Spleen (tissue), 11 donors: ENCODE measurements around the gene TMCO4. TPM values are rescaled to one million over a fixed set of nuclear protein-coding genes. Genes with fewer than 3 reads are reported as not detected.

Experiments used
- DNase-seq: peaks from one replicate; pipeline ENCODE4 v3.0.0-alpha.2; 2020
- H3K27ac ChIP-seq, 8 donors: fragments of 200-600 bp; sonication (generic) in 7 of 8; 1 replicate in 4 of 8; 2 replicates in 4 of 8; pipeline versions ENCODE4 v1.5.0 to v1.8.0; 2016 to 2021; ENCODE audit warnings: inconsistent platforms in 4 of 8, mild to moderate bottlenecking in 4 of 8, moderate library complexity in 1 of 8
- H3K27me3 ChIP-seq, 7 donors: fragments of 200-600 bp; sonication (generic) in 6 of 7; replicated peaks in 1 of 7; 1 replicate in 4 of 7; 2 replicates in 3 of 7; pipeline versions ENCODE4 v1.5.0 to v1.8.0; 2016 to 2021; ENCODE audit warnings: inconsistent platforms in 3 of 7, mild to moderate bottlenecking in 1 of 7
- H3K36me3 ChIP-seq, 6 donors: fragments of 200-600 bp; sonication (generic) in 5 of 6; 1 replicate in 4 of 6; 2 replicates in 2 of 6; pipeline versions ENCODE4 v1.5.0 to v1.8.0; 2016 to 2021; ENCODE audit warnings: inconsistent platforms in 2 of 6
- H3K4me1 ChIP-seq, 6 donors: fragments of 200-600 bp; sonication (generic) in 5 of 6; 1 replicate in 3 of 6; 2 replicates in 3 of 6; pipeline versions ENCODE4 v1.5.0 to v1.8.0; 2016 to 2021; ENCODE audit warnings: inconsistent platforms in 3 of 6
- H3K4me3 ChIP-seq, 8 donors: fragments of 200-600 bp; sonication (generic) in 7 of 8; 1 replicate in 4 of 8; 2 replicates in 4 of 8; pipeline versions ENCODE4 v1.5.0 to v1.8.0; 2016 to 2021; ENCODE audit warnings: inconsistent platforms in 4 of 8, mild to moderate bottlenecking in 4 of 8, moderate library complexity in 2 of 8
- H3K9me3 ChIP-seq, 8 donors: fragments of 200-600 bp; sonication (generic) in 7 of 8; 1 replicate in 4 of 8; 2 replicates in 4 of 8; pipeline versions ENCODE4 v1.5.0 to v1.8.0; 2016 to 2021; ENCODE audit warnings: inconsistent platforms in 4 of 8
- CTCF ChIP-seq, 11 experiments: fragments of 200-600 bp in 7 of 11; fragments of 450-650 bp in 4 of 11; sonication (generic) in 4 of 11; IDR thresholded peaks in 8 of 11; conservative IDR thresholded peaks in 3 of 11; 1 replicate in 7 of 11; 2 replicates in 4 of 11; pipeline versions ENCODE4 v1.4.0 to v1.8.0; 2016 to 2021; ENCODE audit warnings: antibody characterized with exemption in 11 of 11, inconsistent platforms in 4 of 11, mild to moderate bottlenecking in 1 of 11
- POLR2A ChIP-seq, 3 donors: fragments of 450-650 bp; IDR thresholded peaks; one replicate each; pipeline ENCODE4 v1.5.1; 2017; ENCODE audit warnings: antibody characterized with exemption in 3 of 3, mild to moderate bottlenecking in 1 of 3
- POLR2AphosphoS5 ChIP-seq, 3 donors: sonication (generic); formaldehyde crosslinking; IDR thresholded peaks; one replicate each; pipeline ENCODE4 v1.5.1; 2017; ENCODE audit warnings: antibody characterized with exemption in 3 of 3
- WGBS, 5 donors: extraction: QIAGEN DNeasy Blood & Tissue Kit in 3 of 5; methylation state at CpG; one replicate each; pipeline versions ENCODE4 v1.1.5 to v1.1.7; 2013 to 2018; 5-methylcytosine and 5-hydroxymethylcytosine counted together
- intact Hi-C: fragments of 100-400 bp; cut with DNase I; formaldehyde crosslinking; loops from one replicate; pipeline ENCODE4 v1.15.0; 2023; ENCODE audit warnings: low total_unique reads
- polyA plus RNA-seq, 3 donors: library from polyadenylated mRNA; stranded (reverse); fragments of 200-250 nt; gene quantifications; one replicate each; pipeline ENCODE4 v1.2.1, GENCODE V29; 2013
- total RNA-seq, 7 donors: library from RNA; depleted of rRNA in 3 of 7; stranded (reverse); fragments of >200 nt in 3 of 7; fragmentation: NEBNext Ultra II Directional in 4 of 7; extraction: Animal tissue kit (Norgen Biotek cat#: 25700) in 4 of 7; gene quantifications; one replicate each; pipeline versions ENCODE4 v1.1.0 to v1.2.1, GENCODE V29; 2016 to 2021
- donor health status: healthy with polysubstance abuse.
- donor health status: DM: no; HTN: no; CAD: no; lungs with moderate emphysema.
- donor health status: DM: no; HTN: no; CAD: no.
- donor health status: Bipolar disorder and iron deficiency.
- donor health status: healthy.
- donor health status: DM: no; HTN: no; CAD: no.
- donor health status: DM: yes; HTN: yes; CAD: no.

The TMCO4 gene
- total and polyA plus RNA-seq, 10 donors, result 15.4 to 40.8 (median 27.2) TPM

DNA sequence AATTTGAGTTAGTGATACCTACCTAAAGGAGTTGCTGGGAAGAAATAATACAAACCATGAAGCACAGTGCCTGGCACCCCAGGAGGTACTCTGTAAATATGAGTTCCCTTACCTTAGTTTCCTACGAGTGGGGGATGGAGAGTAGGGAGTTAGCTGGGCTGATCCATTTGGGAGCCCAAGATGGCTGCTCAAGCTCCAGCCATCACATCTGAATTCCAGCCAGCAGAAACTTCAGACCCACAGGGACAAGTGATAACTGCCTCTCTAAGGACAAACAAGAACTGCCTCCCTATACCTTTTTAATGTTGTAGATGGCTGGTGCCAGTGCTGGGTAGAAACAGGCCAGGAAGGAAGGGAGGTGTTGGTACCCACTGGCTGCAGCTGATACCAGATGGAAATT, 112.3 kb downstream of the TMCO4 start:
- Histone ChIP-seq H3K36me3 (peaks cover 0 to 94% (median 40%) of the 10 kb centered on the region in 6 donors), H3K27ac (peak overlapping the region in 6 of 8 donors; percentile 20 to 73 (median 56)), H3K4me1 (peaks cover 0 to 20% (median 0%) of the 10 kb centered on the region in 6 donors), H3K9me3 (peaks cover 0 to 28% (median 18%) of the 10 kb centered on the region in 8 donors), H3K27me3 (no peaks in the 10 kb centered on the region), H3K4me3 (no peak overlapping the region)
- intact Hi-C loops, result no loop called here
- TF ChIP-seq CTCF (IDR thresholded peaks at IDR 0.05 in 8 of 11, conservative IDR thresholded peaks at IDR 0.05 in 3 of 11), result no peak
- no peak for DNase-seq
- 86 to 100% (median 95%) methylated on average over 1 of the region's 1 CpG for WGBS, 5 donors

GRCh38 chr1:19685994-19686393, 113.7 kb downstream of the TMCO4 start:
- no peak for DNase-seq
- no peak overlapping the region for H3K27ac ChIP-seq
- H3K27me3 ChIP-seq, result no peaks in the 10 kb centered on the region
- peaks cover 0 to 20% (median 0%) of the 10 kb centered on the region in 6 donors for H3K4me1 ChIP-seq
- intact Hi-C loops, result no loop called here
- WGBS, 5 donors, result 89 to 92% (median 90%) methylated on average over 9 of the region's 9 CpGs
- H3K9me3 ChIP-seq, result peaks cover 0 to 25% (median 18%) of the 10 kb centered on the region in 8 donors
- H3K4me3 ChIP-seq, result no peak overlapping the region
- peaks cover 0 to 93% (median 31%) of the 10 kb centered on the region in 6 donors for H3K36me3 ChIP-seq
- TF ChIP-seq POLR2AphosphoS5 (IDR thresholded peaks at IDR 0.05), result no peak
- no peak for TF ChIP-seq CTCF (IDR thresholded peaks at IDR 0.05 in 8 of 11, conservative IDR thresholded peaks at IDR 0.05 in 3 of 11)
- TF ChIP-seq POLR2A (IDR thresholded peaks at IDR 0.05), result no peak

DNA sequence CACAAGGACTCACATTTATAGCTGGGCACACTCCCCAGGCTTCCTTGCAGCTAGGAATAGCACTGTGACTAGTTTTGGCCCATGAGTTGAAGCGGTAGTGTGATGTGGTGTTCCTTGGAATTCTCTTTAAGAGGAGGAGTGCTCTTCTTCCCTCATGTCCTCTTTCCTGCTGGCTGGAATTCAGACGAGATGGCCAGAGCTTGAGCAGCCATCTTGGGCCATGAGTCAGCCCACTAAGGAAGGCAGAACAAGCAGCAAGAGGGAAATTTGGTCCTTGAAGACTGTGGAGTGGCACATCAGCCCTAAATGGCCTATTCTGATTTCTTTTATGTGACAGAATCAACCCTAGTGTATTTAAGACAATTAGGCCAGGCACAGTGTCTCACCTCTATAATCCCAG, 115.0 kb downstream of the TMCO4 start:
- Histone ChIP-seq H3K36me3 (peaks cover 0 to 87% (median 25%) of the 10 kb centered on the region in 6 donors), H3K4me1 (peaks cover 0 to 20% (median 0%) of the 10 kb centered on the region in 6 donors), H3K27me3 (no peaks in the 10 kb centered on the region), H3K4me3 (no peak overlapping the region), H3K9me3 (peaks cover 0 to 13% (median 7%) of the 10 kb centered on the region in 8 donors), H3K27ac (no peak overlapping the region)
- WGBS, 5 donors, result 76 to 97% (median 89%) methylated on average over 2 of the region's 2 CpGs
- TF ChIP-seq POLR2AphosphoS5 (IDR thresholded peaks at IDR 0.05) (no peak), CTCF (IDR thresholded peaks at IDR 0.05 in 8 of 11, conservative IDR thresholded peaks at IDR 0.05 in 3 of 11) (no peak), POLR2A (IDR thresholded peaks at IDR 0.05) (no peak)
- DNase-seq, result no peak
- intact Hi-C loops, result no loop called here

- intact Hi-C loops, result no loop called here
- Histone ChIP-seq H3K9me3 (peaks cover 0 to 10% (median 5%) of the 10 kb centered on the region in 8 donors), H3K36me3 (peaks cover 0 to 80% (median 23%) of the 10 kb centered on the region in 6 donors), H3K27ac (no peak overlapping the region), H3K27me3 (no peaks in the 10 kb centered on the region), H3K4me3 (no peak overlapping the region), H3K4me1 (peaks cover 0 to 6% (median 0%) of the 10 kb centered on the region in 6 donors)
- TF ChIP-seq POLR2AphosphoS5 (IDR thresholded peaks at IDR 0.05), result no peak
- TF ChIP-seq POLR2A (IDR thresholded peaks at IDR 0.05), result no peak
- TF ChIP-seq CTCF (IDR thresholded peaks at IDR 0.05 in 8 of 11, conservative IDR thresholded peaks at IDR 0.05 in 3 of 11), result no peak
- no peak for DNase-seq
- WGBS, 5 donors, result 80 to 96% (median 89%) methylated on average over 4 to 8 of the region's 8 CpGs
These were observed 116.4 kb downstream of the TMCO4 start for GRCh38 chr1:19683351-19683750.
